T-helper 2 cell (primary cell): ENCODE measurements around the gene MUC4.
A peak's percentile ranks its signal among the peaks of the same experiment; 100 is the strongest.

ENCODE experiments used
- DNase-seq, 5 experiments: peaks; one replicate each; pipeline versions ENCODE4 v3.0.0 to v3.0.0-alpha.2; 2012 to 2022
- total RNA-seq, 2 donors: gene quantifications; one replicate each; lab custom pipeline; 2026; lab: John Stamatoyannopoulos, UW

Gene MUC4, protein sequence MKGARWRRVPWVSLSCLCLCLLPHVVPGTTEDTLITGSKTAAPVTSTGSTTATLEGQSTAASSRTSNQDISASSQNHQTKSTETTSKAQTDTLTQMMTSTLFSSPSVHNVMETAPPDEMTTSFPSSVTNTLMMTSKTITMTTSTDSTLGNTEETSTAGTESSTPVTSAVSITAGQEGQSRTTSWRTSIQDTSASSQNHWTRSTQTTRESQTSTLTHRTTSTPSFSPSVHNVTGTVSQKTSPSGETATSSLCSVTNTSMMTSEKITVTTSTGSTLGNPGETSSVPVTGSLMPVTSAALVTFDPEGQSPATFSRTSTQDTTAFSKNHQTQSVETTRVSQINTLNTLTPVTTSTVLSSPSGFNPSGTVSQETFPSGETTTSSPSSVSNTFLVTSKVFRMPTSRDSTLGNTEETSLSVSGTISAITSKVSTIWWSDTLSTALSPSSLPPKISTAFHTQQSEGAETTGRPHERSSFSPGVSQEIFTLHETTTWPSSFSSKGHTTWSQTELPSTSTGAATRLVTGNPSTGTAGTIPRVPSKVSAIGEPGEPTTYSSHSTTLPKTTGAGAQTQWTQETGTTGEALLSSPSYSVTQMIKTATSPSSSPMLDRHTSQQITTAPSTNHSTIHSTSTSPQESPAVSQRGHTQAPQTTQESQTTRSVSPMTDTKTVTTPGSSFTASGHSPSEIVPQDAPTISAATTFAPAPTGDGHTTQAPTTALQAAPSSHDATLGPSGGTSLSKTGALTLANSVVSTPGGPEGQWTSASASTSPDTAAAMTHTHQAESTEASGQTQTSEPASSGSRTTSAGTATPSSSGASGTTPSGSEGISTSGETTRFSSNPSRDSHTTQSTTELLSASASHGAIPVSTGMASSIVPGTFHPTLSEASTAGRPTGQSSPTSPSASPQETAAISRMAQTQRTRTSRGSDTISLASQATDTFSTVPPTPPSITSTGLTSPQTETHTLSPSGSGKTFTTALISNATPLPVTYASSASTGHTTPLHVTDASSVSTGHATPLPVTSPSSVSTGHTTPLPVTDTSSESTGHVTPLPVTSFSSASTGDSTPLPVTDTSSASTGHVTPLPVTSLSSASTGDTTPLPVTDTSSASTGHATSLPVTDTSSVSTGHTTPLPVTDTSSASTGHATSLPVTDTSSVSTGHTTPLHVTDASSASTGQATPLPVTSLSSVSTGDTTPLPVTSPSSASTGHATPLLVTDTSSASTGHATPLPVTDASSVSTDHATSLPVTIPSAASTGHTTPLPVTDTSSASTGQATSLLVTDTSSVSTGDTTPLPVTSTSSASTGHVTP (N-terminal part only)
- 0 reads per million in 2 donors for total RNA-seq

DNA sequence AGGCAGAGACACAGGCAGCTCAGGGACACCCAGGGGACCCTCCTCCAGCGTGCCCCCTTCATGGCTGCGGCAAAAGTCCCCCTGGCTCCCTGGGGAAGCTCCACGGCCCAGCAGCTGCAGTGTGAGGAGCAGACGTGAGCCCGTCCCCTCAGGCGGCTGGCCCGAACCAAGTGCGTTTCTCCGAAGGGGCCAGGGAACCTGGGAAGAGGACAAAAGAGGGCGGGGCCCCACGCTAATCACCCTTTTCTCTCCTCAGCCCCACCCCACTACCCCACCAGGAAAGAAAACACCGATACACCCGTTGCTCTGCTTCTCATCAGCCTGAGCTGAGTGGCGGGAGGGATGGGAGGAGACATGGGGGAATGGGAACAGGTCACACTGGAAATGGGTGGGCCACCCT, at the start of gene MUC4:
Gene MUC4, minus strand, starts transcription at position 174 of the 400 bp plus-strand sequence. Its CDS starts 112 bp downstream, at position 62.
- no peak for DNase-seq

DNA sequence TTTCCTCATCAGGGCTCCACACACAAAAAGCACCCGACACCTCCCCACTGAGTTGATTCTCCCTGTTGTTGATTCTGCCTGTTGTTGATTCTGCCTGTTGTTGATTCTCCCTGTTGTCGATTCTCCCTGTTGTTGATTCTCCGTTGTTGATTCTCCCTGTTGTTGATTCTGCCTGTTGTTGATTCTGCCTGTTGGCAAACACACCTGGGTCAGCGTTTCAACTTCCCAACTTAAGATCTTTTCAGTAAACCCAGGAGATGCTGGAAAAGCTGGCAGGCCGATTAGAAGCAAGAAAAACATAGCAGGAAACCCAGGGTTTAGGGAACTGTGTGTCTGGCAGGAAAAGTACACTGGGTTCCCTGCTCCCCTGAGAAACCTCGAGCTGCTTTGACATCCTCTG, 48.7 kb upstream of the MUC4 start:
- DNase-seq = no peak

DNA sequence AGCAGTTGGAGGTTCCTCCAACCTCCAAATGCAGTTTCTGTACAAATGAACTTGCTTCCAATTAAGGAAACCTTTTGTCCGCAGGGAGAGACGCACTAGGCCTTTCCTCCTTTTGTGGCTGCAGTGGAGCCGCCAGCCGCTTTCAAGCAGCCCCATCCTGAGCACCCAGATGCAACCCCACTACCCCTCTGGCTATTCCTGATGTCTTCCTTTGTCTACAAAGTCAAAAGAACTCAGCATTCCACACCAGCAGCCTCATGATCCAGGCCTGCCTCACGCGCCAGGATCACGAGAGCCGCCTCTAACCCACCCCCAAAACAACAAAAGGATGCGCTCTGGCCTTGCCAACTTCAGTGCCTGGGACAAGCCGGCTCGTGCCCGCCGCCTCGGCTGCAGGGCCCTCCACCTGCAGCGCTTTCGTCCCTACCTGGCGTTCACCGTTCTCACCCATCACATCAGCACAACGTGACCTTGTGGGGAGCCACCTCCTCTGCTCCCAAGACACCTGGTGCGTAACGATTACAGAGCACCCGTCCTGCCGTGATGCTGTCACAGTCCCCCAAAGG, 48.2 kb upstream of the MUC4 start:
- no peak for DNase-seq

DNA sequence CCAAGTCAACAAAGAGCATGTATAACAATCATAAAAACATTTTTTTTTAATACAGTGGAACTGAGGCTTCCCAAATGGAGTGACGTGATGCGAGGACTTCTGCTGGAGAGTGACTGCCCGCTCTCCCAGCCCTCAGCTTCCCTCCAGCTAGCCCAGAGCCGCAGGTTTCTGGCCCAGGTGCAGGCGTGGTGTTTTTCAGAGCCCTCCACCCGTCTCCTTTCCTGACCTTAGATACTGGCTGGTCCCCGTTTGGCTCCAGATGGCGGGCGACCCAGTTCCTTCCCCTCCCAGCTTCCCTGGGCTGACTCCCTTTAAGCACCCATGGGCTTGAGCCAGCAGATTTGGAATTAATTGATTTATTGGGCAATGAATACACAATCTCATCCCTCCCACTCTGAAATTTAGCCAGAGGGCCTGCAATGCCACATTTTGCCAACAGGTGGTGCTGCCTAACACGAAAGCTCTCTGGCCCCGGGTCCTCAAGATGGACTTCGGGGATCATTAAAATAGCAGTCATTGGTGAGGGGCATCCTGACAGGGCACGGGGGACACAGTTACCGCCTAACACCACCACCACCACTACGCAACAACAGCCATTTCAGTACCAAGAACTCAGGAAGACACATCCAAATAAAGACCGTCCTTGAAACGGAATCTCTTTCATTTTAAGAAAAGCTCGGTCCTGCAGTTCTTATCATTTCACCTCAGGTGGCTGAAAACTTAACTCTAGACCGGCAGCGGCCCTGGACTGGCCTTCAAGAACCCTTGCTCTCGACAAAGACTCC, 47.5 kb upstream of the MUC4 start:
- DNase-seq = peak; percentile 50 to 68 (median 59)

DNA sequence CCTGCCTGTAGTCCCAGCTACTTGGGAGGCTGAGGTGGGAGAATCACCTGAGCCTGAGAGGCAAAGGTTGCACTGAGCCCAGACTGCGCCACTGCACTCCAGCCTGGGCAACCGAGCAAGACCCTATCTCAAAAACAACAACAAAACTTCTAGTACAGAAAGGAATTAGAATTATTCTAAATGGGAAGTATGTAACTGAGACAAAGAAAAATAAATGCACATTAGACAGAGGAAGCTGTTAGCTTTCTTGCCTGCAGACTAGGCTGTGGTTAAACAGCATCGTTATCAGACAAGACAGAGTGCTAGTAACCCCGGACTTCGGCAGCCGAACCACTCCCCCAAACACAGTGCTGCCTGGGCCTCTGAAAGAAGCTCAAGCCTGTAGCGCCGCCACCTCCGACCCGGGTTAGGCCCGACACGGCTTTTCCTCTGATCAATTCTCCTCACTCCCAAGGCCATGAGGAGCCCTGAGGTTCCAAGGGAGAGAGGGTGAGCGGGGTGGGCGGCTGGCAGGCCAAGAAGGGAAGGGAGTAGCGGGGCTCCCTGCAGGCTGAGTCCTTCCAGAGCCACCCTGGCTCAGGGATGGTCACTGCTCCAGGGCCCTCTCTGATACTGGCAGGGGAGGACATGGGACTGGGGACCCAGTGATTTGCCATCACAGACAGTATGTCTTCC, 44.8 kb upstream of the MUC4 start:
- DNase-seq = peak in 1 of 5 experiments; percentile 67

DNA sequence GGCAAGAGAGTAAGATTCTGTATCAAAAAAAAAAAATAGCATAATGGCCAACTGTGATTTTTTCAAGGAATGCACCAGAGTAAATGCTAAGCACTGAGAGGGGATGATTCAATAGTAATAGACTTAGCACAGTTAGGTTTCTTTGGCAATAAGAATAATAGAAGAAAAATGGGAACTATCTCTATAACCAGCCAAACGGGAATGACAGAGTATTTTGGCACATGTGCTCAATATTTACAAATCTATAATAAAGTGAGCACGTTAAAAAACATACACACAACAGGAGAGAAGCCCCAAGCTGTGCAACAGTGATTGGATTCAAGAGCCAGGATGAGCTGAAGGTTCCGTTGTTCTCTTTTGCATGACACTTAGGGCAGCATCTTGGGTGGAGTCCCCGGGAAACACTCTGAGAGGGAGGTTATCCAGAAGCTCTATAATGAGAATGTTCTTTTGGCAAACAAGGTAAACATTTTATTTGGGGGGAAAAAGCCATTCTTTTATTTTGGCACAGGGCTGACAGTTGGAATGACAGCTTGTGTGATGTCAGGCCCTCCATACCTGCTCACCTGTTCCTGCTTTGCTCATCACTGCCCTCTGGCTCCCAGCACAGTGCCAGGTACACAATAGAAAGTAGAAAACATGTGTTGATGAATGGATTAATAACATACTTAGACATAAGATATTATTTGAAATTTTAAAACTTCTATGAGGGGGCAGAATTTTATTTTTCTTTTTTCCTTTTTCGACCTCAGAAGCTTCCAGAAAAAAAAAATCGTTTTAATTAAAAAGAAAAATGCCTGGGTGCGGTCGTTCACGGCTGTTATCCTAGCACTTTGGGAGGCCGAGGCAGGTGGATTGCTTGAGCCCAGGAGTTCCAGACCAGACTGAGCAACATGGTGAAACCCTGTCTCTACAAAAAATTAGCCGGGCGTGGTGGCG, 44.0 kb upstream of the MUC4 start:
- DNase-seq = no peak

DNA sequence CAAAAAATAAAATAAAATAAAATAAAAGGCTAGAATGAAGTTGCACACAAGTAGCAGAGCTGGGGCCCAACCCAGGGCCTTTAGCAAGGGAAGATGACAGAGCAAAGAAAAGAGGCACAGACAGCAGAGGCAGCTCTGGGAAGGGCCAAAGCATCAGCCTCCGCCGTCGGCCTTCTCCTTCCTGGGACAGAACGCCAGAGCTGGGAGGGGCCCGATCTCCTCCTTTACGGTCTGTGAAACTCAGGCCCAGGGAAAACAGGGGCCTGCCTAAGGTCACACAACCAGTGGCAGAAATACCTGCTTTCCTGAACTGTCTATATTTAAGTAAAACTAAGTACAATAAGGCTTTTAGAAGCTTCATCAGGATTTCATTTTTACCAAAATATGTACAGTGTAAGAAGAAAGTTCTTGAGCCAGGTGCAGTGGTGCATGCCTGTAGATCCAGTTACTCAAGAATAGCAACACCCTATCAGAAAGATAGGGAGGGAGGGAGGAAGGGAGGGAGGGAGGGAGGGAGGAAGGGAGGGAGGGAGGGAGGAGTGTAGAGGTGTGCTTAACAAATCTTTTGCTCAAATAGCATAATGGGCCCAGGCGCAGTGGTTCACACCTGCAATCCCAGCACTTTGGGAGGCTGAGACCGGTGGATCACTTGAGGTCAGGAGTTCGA, 43.0 kb upstream of the MUC4 start:
- no peak for DNase-seq

DNA sequence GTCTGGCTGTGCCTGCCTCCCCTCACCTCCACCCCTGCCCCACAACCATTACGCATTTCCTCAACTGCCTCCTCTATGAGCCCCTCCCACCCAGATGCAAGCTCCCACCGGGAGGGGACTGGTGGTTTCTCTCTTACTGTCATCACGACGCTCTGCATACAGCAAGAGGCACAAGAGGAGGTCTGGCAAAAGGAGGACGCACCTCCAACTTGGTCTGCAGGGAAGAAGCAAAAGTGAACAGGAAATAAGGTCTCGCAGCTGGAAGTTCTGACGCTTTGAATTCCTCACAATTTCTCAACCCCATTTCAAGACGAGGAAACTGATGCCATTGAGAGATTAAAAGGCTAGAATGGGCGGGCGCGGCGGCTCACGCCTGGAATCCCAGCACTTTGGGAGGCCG, 42.3 kb upstream of the MUC4 start:
- no peak for DNase-seq

DNA sequence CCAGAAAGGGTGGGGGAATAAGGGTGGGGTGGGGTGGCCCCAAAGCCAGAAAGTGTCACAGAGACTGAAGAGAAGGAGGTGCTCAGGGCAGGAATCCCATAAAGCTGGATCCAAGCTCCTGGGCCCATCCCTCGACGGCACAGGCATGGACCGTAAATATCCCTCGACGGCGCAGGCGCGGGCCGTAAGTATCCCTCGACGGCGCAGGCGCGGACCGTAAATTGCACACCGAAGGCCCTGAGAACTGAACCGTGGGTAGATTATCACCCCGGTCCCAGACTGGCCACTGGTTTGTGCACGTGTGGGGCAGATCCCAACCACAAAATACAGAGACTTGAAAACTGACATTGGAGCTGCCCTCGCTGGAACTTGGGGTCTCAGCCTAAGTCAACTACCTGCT, 41.3 kb upstream of the MUC4 start:
- DNase-seq = no peak

DNA sequence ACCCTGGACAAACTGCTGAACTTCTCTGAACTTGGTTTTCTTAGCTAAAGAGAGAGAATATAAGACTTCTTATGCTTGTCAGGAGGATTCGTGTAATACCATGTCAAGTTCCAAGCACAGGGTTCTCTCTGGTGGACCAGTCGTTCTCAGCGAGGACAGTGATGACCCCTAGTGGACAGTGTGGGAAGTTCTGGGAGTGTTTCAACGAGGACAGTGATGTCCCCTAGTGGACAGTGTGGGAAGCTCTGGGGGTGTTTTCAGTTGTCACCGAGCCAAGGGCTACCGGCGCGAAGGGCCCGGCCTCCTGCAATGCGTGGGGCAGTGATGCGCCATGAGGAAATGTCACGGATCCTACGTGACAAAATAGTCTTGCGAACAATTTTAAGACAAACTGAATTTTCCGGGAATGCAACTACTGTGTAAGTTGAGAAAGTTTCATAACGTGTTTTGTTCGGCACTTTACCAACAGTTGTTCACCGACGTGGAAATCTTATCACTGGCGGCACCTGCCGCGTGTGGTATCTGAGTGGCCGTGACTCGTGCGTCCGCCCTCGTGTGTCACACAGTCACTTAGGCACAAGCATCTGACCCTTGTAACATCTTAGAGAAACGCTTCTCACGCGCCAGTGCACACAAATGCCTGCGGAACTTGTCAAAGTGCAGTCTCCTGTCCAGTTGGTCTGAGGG, 39.3 kb upstream of the MUC4 start:
- peak; percentile 46 to 88 (median 76) for DNase-seq

DNA sequence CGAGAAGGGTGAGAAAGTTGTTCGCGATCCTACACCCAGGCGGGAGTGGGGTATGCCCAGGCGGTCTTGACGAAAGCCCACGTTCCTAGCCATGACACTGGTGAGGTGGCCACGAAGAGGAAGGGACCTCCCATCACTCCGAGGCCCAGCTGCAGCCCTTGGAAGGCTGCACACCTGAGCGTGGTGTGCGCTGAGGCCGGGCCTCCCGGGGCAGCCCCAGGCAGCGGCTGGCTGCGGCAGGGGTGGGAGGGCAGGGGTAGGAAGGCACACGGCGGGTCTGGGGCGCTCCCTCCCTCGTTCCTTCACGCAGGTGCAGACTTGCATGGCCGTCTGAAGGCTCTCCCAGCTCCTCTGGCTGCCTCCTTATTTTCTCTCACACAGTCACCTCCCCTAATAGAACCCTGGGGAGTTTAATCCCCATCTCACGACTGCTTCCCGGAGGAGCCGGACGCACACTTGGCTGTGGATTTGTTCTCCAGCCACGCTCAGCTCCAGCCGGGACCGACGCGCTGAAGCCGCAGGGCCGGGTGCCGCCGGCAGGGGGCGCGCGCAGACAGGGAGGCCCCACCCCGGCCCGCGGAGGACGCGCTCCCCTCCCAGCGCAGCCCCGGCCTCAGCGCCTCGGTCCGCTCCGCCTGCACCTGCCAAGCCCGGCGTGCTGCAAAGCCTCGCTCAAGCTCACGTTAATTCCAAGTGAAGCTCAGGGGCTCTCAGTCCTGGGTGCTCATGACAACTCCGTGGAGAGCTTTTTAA, 37.8 kb upstream of the MUC4 start:
- peak in 1 of 5 experiments; percentile 44 for DNase-seq

DNA sequence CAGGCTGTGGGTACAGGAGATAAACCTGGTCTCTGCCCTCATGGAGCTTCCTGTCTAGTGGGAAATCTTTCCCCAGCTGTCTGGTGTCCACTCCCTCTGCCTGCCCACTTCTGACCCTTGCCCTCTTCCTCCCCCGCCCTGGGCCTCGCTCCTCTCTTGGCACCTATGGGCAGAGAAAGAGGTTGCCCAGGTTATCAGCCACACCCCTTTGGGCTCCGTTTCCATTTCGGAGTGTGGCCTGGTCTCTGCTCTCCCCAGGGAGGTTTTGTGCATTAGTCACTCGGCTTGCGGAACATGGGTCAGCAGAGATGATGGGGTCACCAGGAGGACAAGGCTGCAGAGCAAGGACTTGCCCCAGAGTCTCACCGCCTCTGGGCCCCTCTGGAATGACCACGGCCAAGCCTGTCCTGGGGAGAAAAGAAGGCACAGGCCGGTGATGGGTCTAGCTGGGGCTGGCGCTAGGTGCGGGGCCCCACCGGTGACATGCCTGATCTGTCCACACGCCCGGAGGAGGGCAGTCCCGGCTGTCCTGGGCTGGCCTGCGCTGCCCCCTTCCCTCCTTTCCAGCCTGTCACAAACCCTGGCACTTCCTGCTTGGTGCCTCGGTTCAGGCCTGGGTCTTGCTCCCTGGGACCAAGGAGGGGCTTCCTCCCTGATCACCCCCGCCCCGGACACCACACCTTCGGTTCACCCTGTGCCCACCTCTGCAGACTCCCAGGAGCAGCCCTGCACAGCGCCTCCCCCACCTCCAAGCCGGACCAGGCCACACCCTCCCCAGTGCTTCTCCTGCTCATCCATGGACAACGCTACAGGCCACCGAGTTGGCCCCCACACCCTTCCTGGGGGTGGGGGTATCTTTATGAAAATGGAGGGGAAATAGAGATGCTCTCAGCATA, 35.6 kb upstream of the MUC4 start:
- DNase-seq = no peak

DNA sequence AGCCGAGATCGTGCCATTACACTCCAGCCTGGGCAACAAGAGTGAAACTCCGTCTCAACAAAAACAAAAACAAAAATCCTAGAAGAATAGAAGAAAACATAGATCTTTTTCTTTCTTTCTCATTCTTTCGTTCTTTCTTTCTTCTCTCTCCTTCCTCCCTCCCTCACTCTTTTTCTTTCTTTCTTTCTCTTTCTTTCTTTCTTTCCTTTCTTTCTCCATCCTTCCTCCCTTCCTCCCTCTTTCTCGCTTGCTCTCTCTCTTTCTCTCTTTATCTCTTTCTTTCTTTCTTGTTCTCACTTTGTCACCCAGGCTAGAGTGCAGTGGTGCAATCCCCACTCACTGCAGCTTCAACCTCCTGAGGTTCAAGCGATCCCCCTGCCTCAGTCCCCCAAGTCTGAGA, 33.8 kb upstream of the MUC4 start:
- DNase-seq = no peak

DNA sequence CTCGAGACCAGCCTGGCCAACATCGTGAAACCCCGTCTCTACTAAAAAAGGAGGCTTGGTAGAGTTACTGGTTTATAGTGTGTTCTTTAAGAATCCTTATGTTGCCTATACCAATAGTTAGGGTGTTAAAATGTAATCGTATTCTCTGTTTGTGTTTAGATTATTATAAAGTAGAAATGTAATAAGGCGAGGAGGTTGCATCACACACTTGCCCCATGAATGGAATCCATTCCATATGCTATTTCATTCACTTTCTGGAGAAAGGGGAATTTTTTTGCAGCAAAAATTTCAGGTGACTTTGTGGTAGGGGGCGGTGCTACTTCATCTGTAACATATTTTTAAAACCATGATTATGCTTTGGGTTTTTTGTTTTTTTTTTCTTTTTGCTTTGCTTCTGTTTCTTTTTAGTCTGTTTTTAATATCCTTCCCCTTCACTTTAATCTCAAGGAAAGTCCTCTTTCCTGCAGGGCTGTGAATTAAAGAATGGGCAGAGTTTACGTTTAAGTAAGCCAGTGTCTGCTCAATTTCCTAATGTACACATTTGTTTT, 33.0 kb upstream of the MUC4 start:
- DNase-seq = no peak

DNA sequence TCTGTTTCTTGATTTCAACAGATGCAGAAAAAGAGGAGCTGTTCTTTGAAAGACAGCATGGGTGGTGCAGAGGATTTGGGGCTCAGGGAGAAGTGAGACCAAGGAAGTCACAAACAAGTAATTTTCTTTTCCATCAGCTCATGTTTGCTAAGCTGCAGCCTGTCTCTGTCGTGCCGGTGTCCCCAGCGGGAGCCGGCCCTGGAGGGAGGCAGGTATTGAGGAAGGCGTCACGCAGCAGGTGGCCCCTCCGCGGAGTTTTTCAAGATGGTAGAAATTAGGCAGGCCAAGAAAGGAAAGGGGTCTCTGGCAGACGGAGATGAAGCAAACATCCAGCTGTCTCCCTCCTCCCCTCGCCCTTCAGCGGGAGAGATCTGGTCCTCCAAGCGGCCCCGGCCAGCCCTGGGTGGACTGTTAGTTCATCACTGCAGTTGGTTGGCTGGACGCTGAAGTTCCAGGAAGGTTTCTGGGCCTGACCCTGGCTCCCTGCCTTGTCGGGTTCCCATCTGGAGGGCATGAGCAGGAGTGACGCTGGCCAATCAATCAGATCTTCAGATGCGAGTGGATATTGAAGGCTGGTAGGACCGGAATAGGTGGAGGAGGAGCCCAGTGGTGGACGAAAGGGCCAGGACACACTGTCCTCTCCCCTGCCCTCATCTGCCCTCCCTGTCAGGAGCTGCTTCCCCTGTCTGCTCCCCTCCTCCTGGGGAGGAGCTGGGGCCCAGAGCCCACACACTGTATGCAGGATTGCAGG, 27.7 kb upstream of the MUC4 start:
- DNase-seq = no peak

DNA sequence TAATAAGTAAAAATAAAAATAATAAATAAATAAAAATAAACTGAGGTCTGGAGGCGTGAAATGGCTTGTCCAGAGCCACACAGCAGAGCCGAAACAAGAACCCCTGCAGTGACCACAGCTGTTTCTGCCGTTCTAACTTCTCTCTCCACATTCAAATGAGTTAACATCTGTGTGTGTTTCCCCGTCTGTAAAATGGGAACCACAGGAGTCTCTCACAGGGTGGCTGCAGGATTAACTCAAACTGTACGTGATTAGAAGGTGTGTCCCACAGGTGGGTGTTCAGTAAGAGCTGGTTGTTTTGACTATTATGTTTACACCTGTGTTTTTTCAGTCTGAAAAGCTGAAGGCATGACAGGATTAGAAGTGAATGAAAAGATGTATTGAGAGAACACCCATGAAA, 27.0 kb upstream of the MUC4 start:
- no peak for DNase-seq
